NOMO-1 treated with DMSO at 0.1 percent for 48 hours (cell line): ENCODE data around the gene OR5T3.
"Not testable (repeated sequence)": the region's sequence is repeated elsewhere in the genome, so short reads cannot be mapped to it uniquely, and the experiment has no call there.

Experiments used
- DNase-seq: peaks from one replicate; lab custom pipeline; 2025; ENCODE audit not compliant: unreplicated experiment; lab: John Stamatoyannopoulos, UW

OR5T3 gene

GRCh38 chr11:56251954-56252353, at the start of gene OR5T3:
TSS of gene OR5T3 (plus strand) at chr11:56252254. CDS start at chr11:56252254, 0 bp downstream.
- DNase-seq: no peak

- no peak for DNase-seq
Observed at GRCh38 chr11:56207790-56208189, 44.3 kb upstream of the OR5T3 start.

GRCh38 chr11:56214537-56214936, 37.5 kb upstream of the OR5T3 start:
- DNase-seq: no peak

GRCh38 chr11:56219735-56220134, 32.3 kb upstream of the OR5T3 start:
- not testable (repeated sequence) for DNase-seq

GRCh38 chr11:56234155-56234554, 17.9 kb upstream of the OR5T3 start, which contains the start of gene OR5T2:
TSS of gene OR5T2 (minus strand) at chr11:56234255. CDS start at chr11:56233062, 1,193 bp downstream.
- DNase-seq: no peak

GRCh38 chr11:56271092-56271491, 19.0 kb downstream of the OR5T3 start:
- DNase-seq: no peak

- DNase-seq: no peak
Observed at GRCh38 chr11:56273854-56274253, 21.8 kb downstream of the OR5T3 start, which contains the start of gene OR5T1. TSS of gene OR5T1 (plus strand) at chr11:56274154. CDS start at chr11:56275639, 1,485 bp downstream.

GRCh38 chr11:56292154-56292553, 40.1 kb downstream of the OR5T3 start, which contains the start of gene OR8H1:
TSS of gene OR8H1 (minus strand) at chr11:56292254. CDS start at chr11:56291062, 1,192 bp downstream.
- no peak for DNase-seq

- DNase-seq: no peak
Observed at GRCh38 chr11:56296898-56297297, 44.8 kb downstream of the OR5T3 start.
